ENCODE measurements around the gene CHURC1.

CHURC1 gene

DNA sequence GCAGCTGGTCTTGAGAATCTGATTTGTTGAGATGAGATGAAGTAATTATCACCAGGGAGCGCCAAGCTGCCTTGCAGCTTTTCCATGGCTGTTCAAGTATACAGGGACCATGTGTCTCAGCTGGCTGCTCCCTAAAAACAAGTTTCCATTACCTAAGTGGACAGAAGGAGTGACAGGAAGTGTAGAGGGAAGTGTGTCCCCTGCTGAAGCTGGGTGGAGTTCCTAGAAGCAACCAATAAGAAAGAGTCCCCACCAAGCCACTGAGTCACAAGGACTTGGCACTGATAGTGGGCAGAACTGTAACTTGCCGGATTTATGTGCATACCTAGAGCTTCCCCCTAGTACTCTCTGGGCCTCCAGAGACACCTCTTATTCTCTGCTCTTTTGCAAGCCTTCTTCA, 29.8 kb downstream of the CHURC1 start:
- ChIA-PET POLR2A (no interaction called here), CTCF (interaction anchor here (1.3 kb wide), 1 partner anchor 9 kb away, joined by 4 read pairs; no protein-coding TSS in a partner anchor)
- H3K4me3 ChIP-seq (ENCODE audit: low read depth, low read length): no peak overlapping the region
- TF ChIP-seq, protein P1, sequence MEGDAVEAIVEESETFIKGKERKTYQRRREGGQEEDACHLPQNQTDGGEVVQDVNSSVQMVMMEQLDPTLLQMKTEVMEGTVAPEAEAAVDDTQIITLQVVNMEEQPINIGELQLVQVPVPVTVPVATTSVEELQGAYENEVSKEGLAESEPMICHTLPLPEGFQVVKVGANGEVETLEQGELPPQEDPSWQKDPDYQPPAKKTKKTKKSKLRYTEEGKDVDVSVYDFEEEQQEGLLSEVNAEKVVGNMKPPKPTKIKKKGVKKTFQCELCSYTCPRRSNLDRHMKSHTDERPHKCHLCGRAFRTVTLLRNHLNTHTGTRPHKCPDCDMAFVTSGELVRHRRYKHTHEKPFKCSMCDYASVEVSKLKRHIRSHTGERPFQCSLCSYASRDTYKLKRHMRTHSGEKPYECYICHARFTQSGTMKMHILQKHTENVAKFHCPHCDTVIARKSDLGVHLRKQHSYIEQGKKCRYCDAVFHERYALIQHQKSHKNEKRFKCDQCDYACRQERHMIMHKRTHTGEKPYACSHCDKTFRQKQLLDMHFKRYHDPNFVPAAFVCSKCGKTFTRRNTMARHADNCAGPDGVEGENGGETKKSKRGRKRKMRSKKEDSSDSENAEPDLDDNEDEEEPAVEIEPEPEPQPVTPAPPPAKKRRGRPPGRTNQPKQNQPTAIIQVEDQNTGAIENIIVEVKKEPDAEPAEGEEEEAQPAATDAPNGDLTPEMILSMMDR (IDR thresholded peaks at IDR 0.05; ENCODE audit: insufficient read depth, low read length, missing control alignments): no peak
- no peak for DNase-seq (ENCODE audit: low read depth, low spot score)

DNA sequence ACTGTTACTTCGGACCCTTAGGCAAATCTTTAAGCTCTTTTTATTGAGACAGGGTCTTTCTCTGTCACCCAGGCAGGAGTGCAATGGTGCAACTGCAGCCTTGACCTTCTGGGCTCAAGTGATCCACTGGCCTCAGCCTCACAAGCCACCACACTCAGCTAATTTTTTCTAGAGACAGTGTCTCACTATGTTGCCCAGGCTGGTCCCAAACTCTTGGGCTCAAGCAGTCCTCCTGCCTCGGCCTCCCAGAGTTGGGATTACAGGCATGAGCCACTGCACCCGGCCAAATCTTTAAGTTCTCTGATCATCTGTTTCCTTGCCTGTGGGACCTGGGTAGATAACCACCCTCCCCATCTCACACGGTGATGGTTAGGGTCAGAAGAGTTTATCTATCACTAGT, 30.6 kb downstream of the CHURC1 start:
- POLR2A ChIA-PET: no interaction called here

DNA sequence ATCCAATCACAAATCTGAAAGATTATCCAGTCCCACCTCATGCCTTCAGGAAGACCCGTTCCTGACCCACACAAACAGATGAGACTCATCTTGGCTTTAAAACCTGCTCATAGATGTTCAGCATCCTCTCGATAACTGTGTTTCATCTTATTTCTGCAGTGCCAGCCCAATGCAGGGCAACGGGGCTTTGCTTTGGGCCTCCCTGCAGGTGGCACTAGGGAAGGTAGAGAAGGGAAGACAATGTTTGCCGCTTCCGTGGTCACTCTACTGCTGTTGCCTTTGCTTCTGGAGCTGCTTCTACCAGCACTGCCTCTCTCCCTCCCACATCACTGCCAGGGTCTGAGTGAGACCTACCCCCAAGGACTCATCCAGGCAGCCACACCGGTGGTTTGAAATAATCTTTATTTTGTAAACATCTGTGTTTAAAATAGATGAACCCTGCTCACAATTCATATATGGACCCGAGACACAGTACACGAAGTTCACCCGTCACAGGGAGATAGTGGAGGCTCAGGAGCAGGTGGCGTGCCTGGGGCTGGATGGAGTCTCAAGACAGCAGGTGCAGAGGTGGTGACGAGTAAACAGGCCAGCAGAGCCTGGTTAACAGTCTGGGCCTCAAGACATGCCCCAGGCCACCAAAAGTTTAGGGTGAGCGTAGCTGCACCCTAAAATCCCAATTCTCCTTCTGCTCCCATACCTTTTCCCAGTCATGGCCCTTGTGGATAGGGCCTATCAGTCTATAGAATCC, 31.4 kb downstream of the CHURC1 start:
- ChIA-PET CTCF (no interaction called here), POLR2A (no interaction called here)
- no peak for DNase-seq (ENCODE audit: low read depth, low spot score)
- H3K4me3 ChIP-seq (ENCODE audit: low read depth, low read length): no peak overlapping the region
- TF ChIP-seq, protein P1 (IDR thresholded peaks at IDR 0.05; ENCODE audit: insufficient read depth, low read length, missing control alignments): no peak

More for the DNA sequence above, 30.6 kb downstream of the CHURC1 start:
- H3K4me3 ChIP-seq (ENCODE audit: low read depth, low read length): no peak overlapping the region
- no peak for DNase-seq (ENCODE audit: low read depth, low spot score)
- TF ChIP-seq, protein P1 (IDR thresholded peaks at IDR 0.05; ENCODE audit: insufficient read depth, low read length, missing control alignments): no peak
- CTCF ChIA-PET: interaction anchor here (1.3 kb wide), 1 partner anchor 8 kb away, joined by 4 read pairs; no protein-coding TSS in a partner anchor

DNA sequence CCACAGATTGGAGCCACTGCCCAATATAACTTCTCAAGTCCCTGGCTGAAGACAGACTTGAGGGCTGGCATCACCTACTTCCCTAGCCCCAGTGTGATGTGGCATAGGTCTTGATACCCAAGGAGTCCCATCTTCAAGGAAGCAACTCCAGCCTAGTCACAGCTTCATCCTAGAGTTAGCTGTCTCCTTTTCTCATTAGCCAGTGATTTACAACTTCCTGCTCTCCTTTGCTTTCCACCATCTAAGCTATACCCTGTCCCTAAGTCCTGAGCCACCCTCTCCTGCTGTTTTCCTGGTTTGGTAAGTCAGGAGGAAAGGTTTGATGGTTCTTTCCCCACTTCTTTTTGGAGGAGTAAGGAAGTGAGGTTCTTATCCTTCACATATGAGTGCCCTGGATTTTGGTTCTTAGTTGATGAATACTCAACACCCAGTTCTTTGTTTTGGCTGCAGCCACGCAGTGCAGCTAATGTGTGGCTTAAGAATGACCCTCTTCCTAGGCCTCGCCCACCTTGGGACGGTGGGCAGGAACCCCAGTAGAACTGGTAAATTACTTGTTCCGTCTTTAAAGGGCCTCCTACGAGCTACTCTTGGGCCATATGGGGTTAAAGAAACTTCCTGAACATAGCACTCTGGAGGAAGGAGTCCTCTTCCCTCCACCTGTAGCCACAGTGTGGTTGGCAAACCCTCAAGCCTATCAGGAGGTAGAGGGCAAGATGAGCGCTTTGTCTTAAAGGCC, 32.2 kb downstream of the CHURC1 start:
- H3K4me3 ChIP-seq (ENCODE audit: low read depth, low read length): no peak overlapping the region
- DNase-seq (ENCODE audit: low read depth, low spot score): no peak
- ChIA-PET POLR2A (no interaction called here), CTCF (interaction anchor here (1.2 kb wide), 1 partner anchor 19 kb away, joined by 3 read pairs; no protein-coding TSS in a partner anchor)
- TF ChIP-seq, protein P1 (IDR thresholded peaks at IDR 0.05; ENCODE audit: insufficient read depth, low read length, missing control alignments): no peak

DNA sequence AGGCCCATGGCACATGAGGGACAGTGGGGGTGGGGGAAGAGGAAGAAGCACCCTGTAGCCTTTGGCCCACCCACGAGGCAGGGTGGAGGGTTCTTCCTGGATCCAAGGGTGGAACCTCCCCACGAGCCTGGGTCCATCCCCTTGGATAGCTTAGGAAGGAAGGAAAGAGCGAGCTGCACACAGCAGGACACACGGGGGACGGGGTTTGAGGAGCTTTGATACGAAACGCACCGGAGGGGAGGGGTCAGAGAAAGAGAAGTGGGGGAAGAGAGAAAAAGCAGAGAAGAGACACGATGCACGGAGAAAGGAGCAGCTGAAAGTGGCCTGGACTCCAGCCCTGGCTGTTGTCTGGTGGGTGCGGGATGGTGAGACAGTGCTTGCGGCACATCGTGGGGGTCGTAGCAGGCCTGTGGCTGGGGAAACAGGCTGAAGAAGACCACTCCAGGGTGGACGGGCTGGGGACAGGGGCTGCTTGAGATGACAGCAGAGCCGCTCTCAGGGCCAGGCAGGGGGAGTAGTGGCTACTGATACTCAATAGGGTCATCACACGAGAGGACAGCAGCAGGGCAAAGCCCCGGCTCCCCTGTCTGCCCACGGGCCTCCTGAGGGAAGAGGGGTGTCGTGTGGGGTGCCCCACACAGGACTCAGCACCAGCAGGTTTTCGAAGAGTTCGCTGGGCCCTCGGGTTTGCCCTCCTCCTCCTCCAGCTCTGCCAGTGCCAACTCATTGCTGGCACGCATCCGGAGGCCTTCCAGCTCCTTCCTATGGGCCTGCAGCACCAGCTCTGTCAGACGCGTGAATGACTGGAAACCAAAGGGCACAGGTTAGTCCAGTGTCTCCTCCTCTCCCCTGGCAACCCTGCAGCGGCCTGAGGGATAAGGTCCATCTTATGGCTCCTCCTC, 33.7 kb downstream of the CHURC1 start:
- no peak for DNase-seq (ENCODE audit: low read depth, low spot score)
- ChIA-PET POLR2A (no interaction called here), CTCF (interaction anchor here (1.5 kb wide), 1 partner anchor 9 kb away, joined by 5 read pairs; no protein-coding TSS in a partner anchor)
- H3K4me3 ChIP-seq (ENCODE audit: low read depth, low read length): no peak overlapping the region
- TF ChIP-seq, protein P1 (IDR thresholded peaks at IDR 0.05; ENCODE audit: insufficient read depth, low read length, missing control alignments): no peak

All from AG04449 (cell line).